GM18861 (cell line): Measurements from ENCODE around the gene AGER.
"Not testable (repeated sequence)": the region's sequence is repeated elsewhere in the genome, so short reads cannot be mapped to it uniquely, and the experiment has no call there.

Experiments
- ATAC-seq: cut with Tn5 transposase; IDR thresholded peaks from one replicate; pipeline ENCODE4 v1.9.1; 2021; ENCODE audit not compliant: unreplicated experiment

The AGER gene

DNA sequence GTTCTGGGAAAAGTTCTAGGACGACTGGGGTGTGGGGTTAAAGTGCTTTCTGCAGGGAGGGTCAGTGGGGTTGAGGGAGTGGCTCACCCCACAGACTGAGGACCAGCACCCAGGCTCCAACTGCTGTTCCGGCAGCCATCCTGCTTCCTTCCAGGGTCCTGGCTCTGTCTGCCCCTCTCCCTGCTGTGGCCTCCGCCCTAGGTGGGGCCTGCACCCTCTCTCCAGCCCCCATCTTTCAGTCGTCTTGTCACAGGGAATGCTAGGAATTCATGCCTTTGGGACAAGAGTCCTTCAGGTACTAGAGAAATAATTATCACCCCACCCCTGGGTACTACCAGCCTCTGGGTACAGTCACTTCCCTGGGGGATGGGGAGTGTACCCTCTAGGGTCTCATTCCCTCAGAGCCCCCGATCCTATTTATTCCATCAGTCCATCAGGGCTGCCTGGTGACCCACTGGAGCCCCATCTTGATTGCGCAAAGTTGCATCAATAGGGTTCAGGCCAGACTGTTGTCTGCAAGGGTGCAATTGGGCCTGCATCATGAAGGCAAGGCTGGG, at the start of gene AGER:
Gene AGER, minus strand, starts transcription at position 170 of the 557 bp plus-strand sequence. Its CDS starts 31 bp downstream, at position 139.
- no peak for ATAC-seq

DNA sequence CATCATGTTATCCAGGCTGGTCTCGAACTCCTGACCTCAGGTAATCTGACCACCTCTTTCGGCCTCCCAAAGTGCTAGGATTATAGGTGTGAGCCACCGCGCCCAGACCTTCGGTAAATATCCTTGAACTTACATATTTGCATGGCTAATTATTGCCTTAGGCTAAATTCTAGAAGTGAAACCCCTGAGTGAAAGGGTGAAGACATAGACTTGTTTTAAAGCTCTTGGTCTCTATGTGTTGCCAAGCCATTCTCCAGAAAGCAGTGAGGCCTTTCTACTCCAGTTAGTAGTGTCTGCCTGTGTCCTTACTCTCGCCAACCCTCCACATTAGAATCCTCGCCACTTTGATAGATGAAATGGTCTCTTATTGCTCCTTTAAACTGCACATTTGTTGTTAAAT, 42.4 kb upstream of the AGER start:
- no peak for ATAC-seq

DNA sequence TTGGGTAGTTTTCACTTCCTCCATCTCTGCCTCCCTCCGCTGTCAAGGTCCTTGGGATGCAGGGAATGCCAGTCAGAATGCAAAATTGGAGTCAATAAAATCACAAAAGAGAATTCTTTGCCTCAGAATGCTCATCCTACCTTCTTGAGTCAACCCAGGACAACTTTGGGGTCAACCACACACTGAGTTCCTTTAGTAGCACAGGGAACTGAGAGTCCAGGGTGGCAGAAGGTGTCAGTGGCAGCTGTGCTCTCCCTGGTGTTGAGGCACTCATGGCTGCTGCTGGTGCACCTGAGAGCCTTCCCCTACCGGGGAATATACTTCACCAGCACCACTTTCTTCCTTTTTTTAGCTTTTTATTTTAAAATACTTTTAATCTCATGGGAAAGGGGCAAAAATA, 40.6 kb upstream of the AGER start:
- ATAC-seq, result no peak

DNA sequence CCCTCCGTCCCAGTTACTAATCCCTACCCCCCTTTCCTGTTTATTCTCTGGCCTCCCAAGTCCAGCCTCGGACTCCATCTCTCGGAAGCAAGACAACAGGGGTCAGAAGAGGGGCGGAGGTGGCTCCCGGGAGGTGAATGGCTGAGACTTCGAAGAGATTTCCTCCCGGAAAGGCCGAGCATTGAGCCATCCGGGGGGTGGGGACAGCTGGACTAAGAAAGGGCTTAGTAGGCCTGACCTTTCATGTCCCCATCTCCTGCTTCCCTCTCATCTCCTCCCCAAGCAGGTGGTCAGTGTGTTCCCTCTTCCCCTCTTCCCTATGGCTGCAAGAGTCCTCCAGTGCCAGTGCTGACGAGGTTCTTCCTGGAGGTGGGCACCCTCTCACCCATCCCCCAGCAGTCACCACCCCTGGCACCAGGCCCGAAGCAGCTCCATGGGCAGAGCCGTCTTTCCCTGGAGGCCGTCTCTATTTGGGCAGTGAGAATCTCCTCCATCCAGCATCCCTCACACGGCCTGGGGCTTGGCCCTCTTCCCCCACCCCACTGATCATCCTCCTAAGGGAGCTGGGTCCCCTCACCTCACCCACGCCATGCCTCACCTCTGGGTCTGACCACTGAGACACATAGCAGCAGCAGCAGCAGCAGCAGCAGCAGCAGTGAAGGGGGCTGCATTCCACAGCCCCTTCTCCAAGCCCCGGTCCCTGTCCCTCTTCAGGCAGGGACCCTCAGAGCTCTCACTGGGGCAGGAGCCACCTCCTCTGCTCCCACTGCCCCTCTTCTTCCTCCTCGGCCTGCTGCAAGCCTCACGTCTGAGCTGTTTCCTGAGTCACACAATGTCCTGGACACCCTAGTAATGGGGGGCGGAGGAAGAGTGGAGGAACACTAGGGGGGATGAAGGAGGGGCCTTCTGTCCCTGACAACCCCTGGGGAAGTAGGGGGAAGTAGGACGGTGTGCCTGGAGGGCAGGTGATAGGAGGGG, 39.5 kb upstream of the AGER start, which contains the start of gene NOTCH4:
Gene NOTCH4, minus strand, starts transcription at position 810 of the 978 bp plus-strand sequence. Its CDS starts 139 bp downstream, at position 671.
- no peak for ATAC-seq

DNA sequence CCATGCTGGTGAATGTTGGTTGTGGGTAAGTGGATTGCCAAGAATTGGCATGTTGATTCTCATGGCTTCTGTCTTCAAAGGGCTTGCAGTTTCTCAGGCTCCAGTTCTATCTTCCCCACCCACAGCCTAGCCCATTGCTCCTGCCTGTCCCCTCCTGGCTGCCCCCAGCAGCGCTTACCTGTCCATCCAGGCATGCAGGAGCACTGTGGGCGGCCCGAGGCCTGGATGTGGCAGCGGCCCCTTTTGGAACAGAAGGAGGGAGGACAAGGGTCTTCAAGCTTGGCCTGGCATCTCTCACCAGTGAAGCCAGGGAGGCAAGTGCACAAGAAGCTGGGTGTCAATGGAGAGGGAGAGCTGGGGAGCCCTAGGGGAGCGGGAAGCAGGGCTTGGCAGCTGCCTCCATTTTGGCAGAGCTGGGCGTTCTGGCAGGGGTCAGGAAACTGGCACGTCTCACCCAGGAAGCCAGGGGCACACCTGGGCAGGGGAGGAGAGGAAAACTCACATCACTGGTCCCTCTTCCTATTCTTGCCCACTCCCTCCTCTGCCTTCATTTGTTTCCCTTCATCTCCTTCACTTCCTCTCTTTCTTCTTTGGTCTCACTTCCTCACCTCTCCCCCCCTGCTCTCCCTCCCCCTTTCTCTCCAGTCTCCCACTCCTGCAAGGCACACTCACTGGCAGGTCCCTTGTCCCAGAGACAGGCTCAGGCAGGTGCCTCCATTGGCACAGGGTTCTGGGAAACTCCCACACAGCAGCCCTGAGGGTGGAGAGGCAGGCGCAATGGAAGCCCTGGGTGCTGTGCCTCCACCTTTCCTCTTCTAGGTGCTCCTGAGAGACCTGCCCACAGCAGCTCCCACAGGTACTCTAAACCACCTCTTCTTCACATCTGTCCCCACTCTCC, 38.5 kb upstream of the AGER start:
- ATAC-seq, result no peak

DNA sequence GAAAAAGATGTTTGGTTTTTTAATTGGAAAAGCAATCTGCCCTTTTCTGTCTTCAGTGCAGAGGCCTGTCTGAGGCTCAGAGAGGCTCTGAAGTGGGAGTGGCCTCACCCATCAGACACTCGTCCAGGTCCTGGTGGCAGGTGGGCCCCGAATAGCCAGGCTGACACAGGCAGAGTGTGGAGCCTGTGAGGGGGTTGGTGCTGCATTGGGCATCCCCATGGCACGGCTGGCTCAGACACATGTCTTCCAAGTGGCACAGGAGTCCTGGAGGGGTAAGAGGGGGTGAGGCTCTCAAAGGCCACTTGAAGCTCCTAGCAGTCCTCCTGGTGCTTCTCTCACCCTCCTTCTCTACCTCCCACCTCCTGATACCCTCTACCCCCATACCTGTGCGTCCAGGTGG, 36.0 kb upstream of the AGER start:
- ATAC-seq, result no peak

DNA sequence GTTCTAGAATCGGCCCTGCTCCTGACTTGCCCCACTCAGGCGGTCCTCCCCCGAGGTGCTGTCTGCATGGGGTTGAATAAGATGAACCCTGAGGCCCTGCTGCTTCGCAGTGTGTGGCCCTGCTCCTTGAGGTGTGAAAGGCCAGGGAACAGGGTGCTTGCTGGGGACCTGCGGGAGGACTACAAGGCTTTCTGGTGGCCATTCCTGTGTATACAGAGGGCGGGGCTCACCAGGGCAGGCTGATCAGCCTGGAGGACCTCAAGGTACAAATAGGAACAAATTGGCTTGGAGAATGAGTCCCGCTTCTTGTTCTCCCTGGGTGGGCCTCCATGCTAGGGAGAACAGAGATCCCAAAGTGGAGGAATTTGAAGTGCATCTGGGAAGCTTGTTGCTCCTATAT, 34.1 kb upstream of the AGER start:
- no peak for ATAC-seq

DNA sequence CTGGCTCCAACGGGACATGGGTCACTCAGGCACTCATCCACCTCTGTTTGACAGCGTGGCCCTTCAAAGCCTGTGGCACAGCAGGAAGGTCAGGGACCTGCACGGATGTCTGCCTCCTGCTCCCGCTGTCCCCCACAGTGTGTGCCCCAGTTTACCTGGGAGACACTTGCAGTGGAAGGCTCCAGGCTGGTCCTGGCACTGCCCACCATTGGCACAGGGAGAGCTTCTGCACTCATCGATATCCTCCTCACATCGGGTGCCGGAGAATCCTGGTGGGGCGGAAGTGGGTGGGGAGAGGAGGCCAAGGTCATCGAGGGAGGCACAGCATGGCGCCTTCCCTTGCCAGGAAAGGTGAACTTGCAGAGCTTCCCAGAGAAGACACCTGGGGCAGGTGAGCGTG, 32.9 kb upstream of the AGER start:
- ATAC-seq, result no peak

DNA sequence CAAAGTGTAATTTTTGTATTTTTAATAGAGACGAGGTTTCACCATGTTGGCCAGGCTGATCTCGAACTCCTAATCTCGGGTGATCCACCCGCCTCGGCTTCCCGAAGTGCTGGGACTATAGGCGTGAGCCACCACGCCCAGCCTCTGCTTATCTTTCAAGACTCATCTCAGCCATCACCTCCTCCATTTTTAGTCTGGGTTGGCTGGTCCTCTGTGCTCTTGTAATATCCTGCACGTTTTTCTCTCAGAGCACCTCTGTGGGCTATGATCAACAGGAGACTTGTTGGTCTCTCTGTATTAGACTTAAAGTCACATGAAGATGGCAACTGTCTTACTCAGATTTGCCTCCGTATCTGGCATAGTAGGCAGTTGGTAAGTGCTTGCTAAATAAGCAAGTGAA, 32.2 kb upstream of the AGER start:
- ATAC-seq, result no peak

DNA sequence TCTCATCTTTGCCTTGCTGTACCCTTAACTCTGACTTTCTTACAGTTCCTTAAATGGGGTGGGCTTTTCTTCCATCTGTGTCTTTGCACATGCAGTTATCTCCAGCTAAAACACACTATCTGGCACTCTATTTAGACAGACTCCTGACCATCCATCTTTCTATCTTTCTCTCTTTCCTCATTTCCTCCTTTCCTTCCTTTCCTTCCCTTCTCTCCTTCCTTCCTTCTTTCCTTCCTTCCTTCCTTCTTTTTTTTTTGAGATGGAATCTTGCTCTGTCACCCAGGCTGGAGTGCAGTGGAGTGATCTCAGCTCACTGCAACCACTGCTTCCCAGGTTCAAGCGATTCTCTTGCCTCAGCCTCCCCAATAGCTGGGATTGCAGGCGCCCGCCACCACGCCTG, 31.6 kb upstream of the AGER start:
- ATAC-seq, result no peak

DNA sequence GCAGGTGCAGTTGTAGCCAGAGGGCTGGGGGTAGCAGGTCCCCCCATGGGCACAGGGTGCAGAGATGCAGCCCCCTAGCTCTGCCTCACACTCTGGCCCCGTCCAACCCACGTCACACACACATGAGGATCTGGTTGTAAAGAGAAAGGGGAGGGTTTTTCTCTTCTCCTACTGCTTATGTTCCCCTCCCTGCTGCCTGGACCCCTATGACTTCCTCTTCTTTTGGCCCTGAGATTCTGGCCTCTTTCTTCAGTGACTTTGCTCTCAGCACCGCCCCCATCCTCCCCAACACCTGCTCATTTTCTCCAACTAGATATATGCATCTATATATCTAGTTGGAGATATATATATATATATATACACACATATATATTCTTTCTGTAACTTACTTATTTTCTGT, 30.1 kb upstream of the AGER start:
- no peak for ATAC-seq

DNA sequence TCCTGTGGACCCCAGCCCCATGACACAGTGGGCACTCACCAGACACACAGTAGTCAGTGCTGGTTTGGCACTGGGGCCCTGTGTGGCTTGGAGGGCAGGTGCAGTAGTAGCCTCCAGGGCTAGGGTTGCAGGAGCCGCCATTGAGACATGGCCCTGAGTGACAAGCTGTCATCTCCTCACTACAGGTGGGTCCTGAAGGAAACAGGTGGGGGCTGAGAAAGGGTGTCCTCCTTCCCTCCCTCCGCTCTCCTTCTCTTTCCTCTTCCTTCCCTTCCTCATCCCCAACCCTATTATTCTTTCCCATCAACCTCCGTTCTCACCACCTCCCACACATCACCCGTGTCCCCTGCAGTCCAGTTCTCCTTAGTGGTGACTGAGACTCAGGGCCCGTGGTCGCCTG, 29.6 kb upstream of the AGER start:
- no peak for ATAC-seq

DNA sequence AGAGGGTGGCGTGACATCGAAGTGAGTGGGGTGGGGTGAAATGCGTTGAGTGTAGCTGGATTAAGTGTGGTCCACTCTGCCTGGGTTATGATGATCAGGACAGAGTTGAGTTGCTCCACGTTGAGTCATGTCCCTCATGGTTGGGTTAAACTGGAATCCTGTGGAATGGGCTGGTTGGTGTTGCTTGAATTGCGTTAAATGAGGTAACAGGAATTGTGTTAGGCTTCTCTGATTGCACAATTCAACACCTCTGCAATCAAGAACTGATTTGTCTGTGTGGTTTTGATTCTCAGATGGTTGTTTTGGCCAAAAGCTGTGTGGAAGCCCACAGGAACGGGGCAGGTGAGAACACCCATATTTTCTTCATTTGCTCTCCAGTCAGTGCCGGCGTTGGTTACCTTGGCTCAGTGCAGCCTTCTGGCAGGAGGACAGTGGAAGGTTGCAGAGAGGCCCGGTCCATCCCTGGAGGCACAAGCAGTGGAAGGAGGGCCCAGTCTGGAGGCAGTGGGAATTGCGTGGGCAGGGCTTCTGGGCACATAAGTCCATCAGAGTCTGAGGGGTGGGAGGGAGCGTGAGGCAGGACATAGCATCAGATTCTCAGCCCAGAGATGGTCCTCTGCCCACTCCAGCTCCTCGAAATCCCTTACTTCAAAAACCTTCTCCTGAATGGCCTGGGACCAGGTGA, 28.2 kb upstream of the AGER start:
- ATAC-seq, result no peak

DNA sequence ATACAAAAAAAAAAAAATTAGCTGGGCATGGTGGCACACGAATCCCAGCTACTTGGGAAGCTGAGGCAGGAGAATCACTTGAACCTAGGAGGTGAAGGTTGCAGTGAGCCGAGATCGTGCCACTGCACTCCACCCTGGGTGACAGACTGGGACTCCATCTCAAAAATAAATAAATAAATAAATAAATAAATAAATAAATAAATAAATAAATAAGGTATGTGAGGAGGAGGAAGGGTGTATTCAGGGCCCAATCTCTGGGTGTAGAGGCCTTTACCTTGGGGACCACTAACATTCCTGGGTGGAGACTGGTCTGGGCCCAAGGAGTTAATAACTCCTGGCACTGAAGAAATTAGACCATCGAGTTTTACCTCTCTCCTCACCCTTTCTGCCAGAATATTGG, 27.4 kb upstream of the AGER start:
- ATAC-seq, result not testable (repeated sequence)

DNA sequence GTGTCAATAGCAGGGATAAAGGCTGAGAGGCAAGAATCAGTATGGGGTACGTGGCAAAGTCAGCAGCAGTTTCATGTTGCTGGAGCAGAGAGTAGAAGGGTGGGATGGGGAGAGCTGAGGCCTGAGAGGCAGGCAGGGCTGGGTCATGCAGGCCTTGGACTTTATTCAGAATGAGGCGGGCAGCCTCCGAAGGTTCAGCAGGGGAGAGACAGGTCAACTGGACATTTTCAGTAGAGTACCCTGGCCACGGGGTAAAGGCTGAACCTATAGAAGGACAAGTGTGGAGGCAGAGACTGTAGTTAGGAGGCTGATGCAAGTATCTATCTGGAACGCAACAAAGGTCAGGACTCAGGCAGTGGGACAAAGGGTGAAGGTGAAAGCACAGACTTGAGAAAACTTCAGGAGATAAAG, 26.1 kb upstream of the AGER start:
- no peak for ATAC-seq

DNA sequence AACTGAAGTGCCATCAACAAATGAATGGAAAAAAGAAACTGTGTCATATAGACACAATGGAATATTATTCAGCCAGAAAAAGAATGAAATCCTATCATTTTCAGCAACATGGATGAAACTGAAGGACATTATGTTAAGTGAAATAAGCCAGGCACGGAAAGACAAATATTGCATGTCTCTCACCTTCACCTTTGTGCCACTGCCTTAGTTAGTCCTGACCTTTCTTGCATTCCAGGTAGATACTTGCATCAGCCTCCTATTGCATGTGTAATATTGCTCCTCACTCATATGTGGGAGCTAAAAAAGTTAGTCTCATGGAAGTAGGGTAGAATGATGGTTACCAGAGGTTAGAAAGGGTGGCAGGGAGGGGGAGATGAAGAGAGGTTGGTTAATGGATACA, 24.9 kb upstream of the AGER start:
- no peak for ATAC-seq

DNA sequence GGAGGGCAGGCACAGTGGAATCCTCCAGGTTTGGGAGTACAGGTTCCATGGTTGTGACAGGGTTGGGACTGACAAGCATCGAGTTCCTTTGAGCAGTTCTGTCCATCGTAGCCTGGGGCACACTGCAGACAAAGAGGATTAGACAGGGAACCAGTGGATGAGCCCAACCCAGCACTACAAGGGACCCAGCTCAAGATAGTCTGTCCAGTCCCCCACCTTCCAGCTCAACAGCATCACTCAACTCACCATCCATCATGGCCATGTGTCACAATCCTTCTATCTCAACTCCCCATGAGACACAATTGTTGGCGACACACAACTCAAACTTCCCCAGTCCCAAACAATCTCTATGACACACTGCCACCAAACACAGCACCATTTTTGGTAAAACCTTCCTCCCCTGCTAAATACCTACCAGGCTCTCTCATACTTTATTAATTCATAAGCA, 20.2 kb upstream of the AGER start:
- no peak for ATAC-seq

DNA sequence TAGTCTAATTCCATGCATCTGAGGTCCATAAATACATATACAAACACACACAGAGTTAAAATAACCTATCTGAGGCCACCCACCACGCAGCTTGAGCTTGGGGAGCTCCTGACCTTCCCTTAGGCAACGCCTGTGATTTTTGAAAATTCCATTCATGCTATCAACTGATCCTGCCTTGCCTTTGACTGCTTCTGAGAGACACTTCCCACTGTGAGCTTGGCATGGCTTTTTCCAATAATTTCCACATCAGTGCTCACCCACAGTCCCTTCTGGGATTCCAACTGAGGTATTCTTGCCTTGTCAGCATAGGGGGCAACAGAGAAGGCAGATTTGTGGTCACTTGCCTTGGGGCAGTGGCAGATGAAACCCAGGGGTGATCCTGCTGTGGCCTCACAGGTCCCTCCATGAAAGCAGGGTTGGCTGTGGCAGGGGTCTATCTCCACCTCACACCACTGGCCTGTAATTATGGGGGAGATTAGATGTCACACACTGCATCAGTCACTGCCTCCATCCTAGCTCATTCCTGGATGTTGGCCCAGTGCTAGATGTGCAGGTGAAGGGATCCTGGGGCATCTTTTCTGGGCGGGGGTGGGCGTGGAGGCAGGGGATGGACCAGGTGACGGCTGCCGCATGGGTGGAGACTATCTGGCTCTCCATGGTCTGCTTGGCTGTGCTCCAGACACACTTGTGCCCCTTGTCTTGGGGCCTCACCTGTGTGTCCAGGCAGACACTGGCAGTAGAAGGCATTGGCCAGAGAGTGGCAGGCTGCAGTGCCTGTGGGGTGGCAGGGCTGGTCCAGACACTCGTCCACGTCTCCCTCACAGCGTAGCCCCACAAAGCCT, 19.6 kb upstream of the AGER start:
- ATAC-seq, result no peak

DNA sequence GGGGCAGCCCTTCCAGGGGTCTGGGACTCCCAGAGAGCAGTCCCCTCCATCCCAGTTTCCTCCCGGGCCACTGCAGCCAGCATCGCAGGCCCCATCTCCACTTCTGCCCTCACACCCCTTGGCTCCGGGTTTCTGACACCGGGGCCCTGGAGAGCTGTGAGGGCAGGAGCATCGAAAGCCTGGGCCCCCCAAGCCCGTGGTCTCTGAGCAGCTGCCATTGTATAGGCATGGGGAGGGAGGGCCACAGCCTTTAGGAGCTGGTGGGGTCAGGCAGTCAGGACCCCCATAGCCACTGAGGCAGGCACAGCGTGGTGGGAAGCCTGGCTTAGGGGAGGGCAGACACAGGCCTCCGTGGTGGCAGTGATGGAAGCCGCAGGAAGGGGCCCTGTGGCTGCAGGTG, 18.1 kb upstream of the AGER start:
- no peak for ATAC-seq
